Astrocyte of the cerebellum (primary cell): Measurements from ENCODE around the gene SIGLEC6.

Experiments used
- DNase-seq: peaks from one replicate; pipeline ENCODE4 v3.0.0-alpha.2; 2011; ENCODE audit warnings: low read depth
- H3K4me3 ChIP-seq: 2 replicates; pipeline ENCODE4 v1.5.1; 2011; ENCODE audit warnings: mild to moderate bottlenecking, low read depth, low read length, moderate library complexity
- in situ Hi-C: cut with HindIII; loops from 2 replicates; pipeline ENCODE4 v1.10.0; 2017; ENCODE audit warnings: low sequenced_read_pairs
- TF ChIP-seq, protein P1 (sequence below): IDR thresholded peaks from 2 replicates; pipeline ENCODE4 v1.5.1; 2012; ENCODE audit warnings: low read length, low read depth, moderate library complexity, mild to moderate bottlenecking; ENCODE audit errors: missing control alignments

The SIGLEC6 gene

DNA sequence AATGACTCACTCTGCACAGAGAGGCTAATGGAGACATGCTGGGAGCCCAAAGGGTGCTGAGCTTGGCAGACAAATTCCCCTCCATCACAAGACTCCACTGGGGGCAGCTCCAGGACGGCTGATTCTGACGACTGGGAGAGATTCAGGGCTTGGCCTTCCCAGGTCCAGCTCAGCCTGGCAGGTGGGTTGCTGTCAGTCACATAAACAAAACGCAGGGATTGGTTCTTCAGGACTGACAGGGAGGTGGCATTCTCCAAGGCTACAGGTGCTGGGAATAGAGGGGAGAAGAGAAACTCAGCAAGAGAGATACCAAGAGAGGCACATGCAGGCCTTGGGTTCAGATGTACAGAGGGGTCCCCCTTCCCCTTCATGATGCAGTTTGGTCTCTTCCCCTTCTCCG, 28.9 kb upstream of the SIGLEC6 start:
- no peak for DNase-seq
- TF ChIP-seq, protein P1, sequence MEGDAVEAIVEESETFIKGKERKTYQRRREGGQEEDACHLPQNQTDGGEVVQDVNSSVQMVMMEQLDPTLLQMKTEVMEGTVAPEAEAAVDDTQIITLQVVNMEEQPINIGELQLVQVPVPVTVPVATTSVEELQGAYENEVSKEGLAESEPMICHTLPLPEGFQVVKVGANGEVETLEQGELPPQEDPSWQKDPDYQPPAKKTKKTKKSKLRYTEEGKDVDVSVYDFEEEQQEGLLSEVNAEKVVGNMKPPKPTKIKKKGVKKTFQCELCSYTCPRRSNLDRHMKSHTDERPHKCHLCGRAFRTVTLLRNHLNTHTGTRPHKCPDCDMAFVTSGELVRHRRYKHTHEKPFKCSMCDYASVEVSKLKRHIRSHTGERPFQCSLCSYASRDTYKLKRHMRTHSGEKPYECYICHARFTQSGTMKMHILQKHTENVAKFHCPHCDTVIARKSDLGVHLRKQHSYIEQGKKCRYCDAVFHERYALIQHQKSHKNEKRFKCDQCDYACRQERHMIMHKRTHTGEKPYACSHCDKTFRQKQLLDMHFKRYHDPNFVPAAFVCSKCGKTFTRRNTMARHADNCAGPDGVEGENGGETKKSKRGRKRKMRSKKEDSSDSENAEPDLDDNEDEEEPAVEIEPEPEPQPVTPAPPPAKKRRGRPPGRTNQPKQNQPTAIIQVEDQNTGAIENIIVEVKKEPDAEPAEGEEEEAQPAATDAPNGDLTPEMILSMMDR: no peak
- in situ Hi-C loops: no loop called here
- no peak overlapping the region for H3K4me3 ChIP-seq

DNA sequence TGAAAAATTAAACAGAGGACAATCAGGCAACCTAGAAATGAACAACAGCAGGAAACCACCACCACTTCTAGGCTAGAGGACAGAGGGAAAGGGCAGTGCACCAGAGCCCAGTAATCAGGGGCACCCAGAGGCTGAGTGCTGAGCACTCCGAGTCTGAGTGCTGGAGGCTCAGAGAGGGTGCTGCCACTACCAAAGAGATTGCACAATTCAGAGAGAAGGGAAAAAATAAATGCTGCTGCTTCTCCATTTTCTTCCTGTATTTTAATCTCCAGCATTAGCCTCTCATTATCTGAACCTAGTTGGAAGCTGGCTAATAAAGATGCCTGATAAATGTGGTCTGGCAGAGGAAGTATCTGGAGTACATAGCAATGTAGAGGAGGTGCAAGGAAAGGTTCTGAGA, 27.8 kb upstream of the SIGLEC6 start:
- no peak overlapping the region for H3K4me3 ChIP-seq
- in situ Hi-C loops: no loop called here
- TF ChIP-seq, protein P1: no peak
- DNase-seq: no peak

DNA sequence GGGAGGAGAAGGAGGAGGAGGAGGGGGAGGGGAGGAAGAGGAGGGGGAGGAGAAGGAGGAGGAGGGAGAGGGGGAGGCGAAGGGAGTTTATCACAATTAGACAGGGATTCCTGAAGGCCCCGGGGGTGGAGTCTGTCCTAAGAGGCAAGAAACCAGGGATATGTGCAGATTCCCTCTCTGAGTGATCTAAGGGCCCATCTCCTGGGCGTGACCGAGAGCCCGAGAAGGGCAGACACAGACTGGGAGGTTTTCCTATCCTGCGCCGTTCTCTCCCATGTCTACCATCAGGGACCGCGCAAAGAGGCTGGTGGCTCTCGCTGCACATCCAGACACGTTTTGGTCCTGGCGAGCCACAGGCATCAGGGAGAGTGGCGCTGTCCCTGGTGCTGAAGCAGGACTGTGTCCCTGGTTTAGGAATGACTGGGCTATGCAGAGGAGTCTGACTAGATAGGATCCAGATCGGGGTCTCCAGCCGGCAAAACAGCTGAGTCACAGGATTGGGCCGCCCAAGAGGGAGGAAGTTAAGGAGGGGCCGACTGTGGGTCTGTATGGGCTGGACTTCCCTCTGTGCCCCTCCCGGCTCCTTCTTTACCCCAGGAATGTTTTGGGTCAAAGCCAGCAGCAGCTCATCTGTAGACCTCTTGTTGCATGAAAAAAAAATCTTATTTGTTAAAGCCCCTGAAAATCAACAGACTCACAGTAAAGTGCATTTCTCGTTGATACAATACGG, 21.7 kb upstream of the SIGLEC6 start:
- H3K4me3 ChIP-seq: no peak overlapping the region
- TF ChIP-seq, protein P1: no peak
- in situ Hi-C loops: loop anchor here (5.0 kb wide), 1 partner anchor 44 kb away; no protein-coding TSS in a partner anchor
- DNase-seq: peak; percentile 9

DNA sequence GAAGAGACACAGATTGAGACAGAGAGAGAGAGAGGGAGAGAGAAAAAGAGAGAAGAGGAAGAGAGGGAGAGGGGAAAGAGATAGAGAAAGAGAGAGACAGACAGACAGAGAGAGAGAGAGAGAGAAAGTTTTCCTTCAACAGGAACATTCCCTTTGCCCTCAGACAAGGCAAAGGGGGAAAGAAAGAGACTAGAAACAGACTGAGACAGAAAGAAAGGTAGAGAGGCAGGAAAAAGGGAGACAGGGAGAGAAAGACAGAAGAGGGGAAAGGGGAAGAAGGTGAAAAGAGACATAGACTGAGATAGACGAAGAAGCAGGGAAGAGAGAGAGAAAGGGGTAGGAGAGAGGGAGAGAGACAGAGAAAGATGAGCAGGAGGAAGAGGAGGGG, 21.1 kb upstream of the SIGLEC6 start:
- in situ Hi-C loops: loop anchor here (5.0 kb wide), 1 partner anchor 45 kb away; no protein-coding TSS in a partner anchor
- no peak overlapping the region for H3K4me3 ChIP-seq
- no peak for DNase-seq
- TF ChIP-seq, protein P1: no peak

DNA sequence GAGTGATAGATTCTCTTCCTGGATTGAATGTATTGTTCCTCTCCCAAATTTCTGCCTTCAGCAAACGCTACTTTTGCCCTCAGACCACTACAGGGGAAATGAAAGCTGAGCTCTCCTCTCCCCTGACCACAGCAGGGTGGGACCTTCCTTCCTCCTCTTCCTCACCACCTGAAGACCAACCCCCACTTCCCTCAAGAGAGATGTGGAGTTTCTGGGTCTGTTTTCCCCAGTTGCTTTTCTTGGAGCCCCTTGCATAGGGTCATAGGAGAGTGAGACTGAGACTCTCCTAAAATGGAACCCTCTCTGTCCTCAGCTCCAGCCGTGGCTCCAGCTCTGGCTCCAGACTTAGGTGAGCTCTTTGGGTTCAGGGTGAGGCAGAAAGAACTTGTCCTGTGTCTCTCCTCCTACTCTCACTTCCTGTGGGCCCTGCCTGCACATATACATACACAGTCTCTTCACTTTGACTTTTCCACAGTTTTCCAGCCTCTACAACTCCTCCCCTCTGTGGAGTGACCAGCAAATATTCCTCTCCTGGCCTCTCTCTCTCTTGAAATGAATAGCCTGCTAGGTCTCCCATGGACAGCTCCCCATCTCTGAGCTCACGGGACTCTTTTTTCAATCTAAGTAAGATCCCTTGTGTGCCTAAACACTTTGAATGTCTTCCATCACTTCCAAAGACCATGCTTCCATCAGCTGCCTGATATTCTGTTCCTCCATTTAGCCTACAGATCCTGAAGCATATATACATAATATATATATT, 20.4 kb upstream of the SIGLEC6 start:
- in situ Hi-C loops: loop anchor here (5.0 kb wide), 1 partner anchor 45 kb away; no protein-coding TSS in a partner anchor

More for the DNA sequence above, 20.4 kb upstream of the SIGLEC6 start:
- no peak overlapping the region for H3K4me3 ChIP-seq
- DNase-seq: no peak
- TF ChIP-seq, protein P1: no peak
